K562 (cell line): ENCODE measurements around the gene RNF166. TPM values are rescaled to one million over a fixed set of nuclear protein-coding genes. Genes with fewer than 3 reads are reported as not detected.

Experiments
- CXXC5 ChIP-seq: fragments of 250-450 bp; sonication (Bioruptor Pico); IDR thresholded peaks from 2 replicates; pipeline ENCODE4 v1.8.0; 2022; ENCODE audit warnings: inconsistent platforms, mild to moderate bottlenecking, moderate library complexity
- EGR1 ChIP-seq: fragments of 450-650 bp; conservative IDR thresholded peaks from 2 replicates; pipeline ENCODE4 v1.6.1; 2017; ENCODE audit warnings: mild to moderate bottlenecking
- ESRRA ChIP-seq: fragments of 450-650 bp; IDR thresholded peaks from 2 replicates; pipeline ENCODE4 v1.6.1; 2014; ENCODE audit warnings: low read depth, mild to moderate bottlenecking, moderate library complexity, borderline replicate concordance
- MXD1 ChIP-seq: fragments of 250-450 bp; sonication (Bioruptor Pico); IDR thresholded peaks from 2 replicates; pipeline ENCODE4 v1.8.0; 2021; ENCODE audit warnings: borderline replicate concordance, mild to moderate bottlenecking, moderate library complexity; ENCODE audit not compliant: poor library complexity, severe bottlenecking
- MXI1 ChIP-seq: IDR thresholded peaks from 2 replicates; pipeline ENCODE4 v1.6.1; 2011; ENCODE audit warnings: low read depth, mild to moderate bottlenecking, improper control_type of control experiment, low read length
- NONO ChIP-seq, 2 experiments: fragments of 200-400 bp in 1 of 2; fragments of 450-650 bp in 1 of 2; formaldehyde crosslinking in 1 of 2; IDR thresholded peaks; 2 replicates each; pipeline ENCODE4 v1.6.1; 2017; ENCODE audit warnings: low read depth in 2 of 2, mild to moderate bottlenecking in 2 of 2, moderate library complexity in 2 of 2, low read length in 1 of 2
- SOX6 ChIP-seq: fragments of 450-650 bp; IDR thresholded peaks from 2 replicates; pipeline ENCODE4 v1.6.1; 2014; ENCODE audit warnings: mild to moderate bottlenecking
- TARDBP ChIP-seq: fragments of 450-650 bp; IDR thresholded peaks from 2 replicates; pipeline ENCODE4 v1.6.1; 2016
- TFAP4 ChIP-seq: sonication (generic); formaldehyde crosslinking; IDR thresholded peaks from 2 replicates; pipeline ENCODE4 v1.8.0; 2022; ENCODE audit warnings: missing genetic modification reagents, mild to moderate bottlenecking, moderate library complexity, borderline replicate concordance
- XRCC5 ChIP-seq: fragments of 200-400 bp; formaldehyde crosslinking; IDR thresholded peaks from 2 replicates; pipeline ENCODE4 v1.6.1; 2017; ENCODE audit warnings: low read depth, mild to moderate bottlenecking, low read length
- ZFP36 ChIP-seq: fragments of 150-350 bp; IDR thresholded peaks from 2 replicates; pipeline ENCODE4 v1.6.1; 2018; ENCODE audit warnings: low read length, low read depth; ENCODE audit not compliant: partially characterized antibody
- ZNF121 ChIP-seq: sonication (generic); formaldehyde crosslinking; conservative IDR thresholded peaks from 2 replicates; pipeline ENCODE4 v1.8.0; 2022; ENCODE audit warnings: missing genetic modification reagents
- polyA plus RNA-seq, 8 experiments: library from polyadenylated mRNA; depleted of rRNA in 4 of 8; stranded (reverse) in 5 of 8; unstranded in 3 of 8; fragments of >200 nt; fragmentation: Nextera tagmentation in 2 of 8; fragmentation: Illumina TruSeq in 1 of 8; extraction: Ambion mirVana in 2 of 8; extraction: Trizol in 1 of 8; gene quantifications; 2 replicates each; pipeline versions ENCODE4 v1.2.1 to v1.2.3, GENCODE V29; 2011 to 2014; ENCODE audit warnings: inconsistent platforms in 1 of 8, missing spikeins in 1 of 8
- total RNA-seq, 7 experiments: library from RNA; depleted of rRNA in 6 of 7; stranded (reverse); fragments of >200 nt in 6 of 7; fragmentation: Illumina TruSeq in 2 of 7; extraction: Trizol in 2 of 7; gene quantifications; 2 replicates each; pipeline versions ENCODE4 v1.2.1 to v1.2.3, GENCODE V29; 2011 to 2021; ENCODE audit warnings: low replicate concordance in 1 of 7
- TF ChIP-seq, protein P1 (sequence below): fragments of 450-650 bp; IDR thresholded peaks from 2 replicates; pipeline ENCODE4 v1.6.1; 2016; ENCODE audit warnings: mild to moderate bottlenecking, moderate library complexity

The RNF166 gene
- total and polyA plus RNA-seq, 9 of the 15 experiments (the other 6 are each of a cell fraction or from before 2014, with no cell fraction given) = 0.56 to 60.3 (median 19.5) TPM

- TF ChIP-seq ZFP36 = peak; percentile 33
- peak; percentile 73; the same call in 1 of the 2 replicates for TF ChIP-seq TARDBP
- TF ChIP-seq NONO (IDR thresholded peaks at IDR 0.05; ENCODE audit: low read depth in 2 of 2, low read length in 1 of 2) = peak in 1 of 2 experiments; percentile 82; a peak in 2 of 4 replicates
- TF ChIP-seq SOX6 = peak; percentile 56
- peak; percentile 89 for TF ChIP-seq CXXC5
- TF ChIP-seq XRCC5 = peak; percentile 95; the same call in 1 of the 2 replicates
- no peak for TF ChIP-seq ZNF121
- peak; percentile 74; the same call in 1 of the 2 replicates for TF ChIP-seq ESRRA
- peak; percentile 62 for TF ChIP-seq MXD1
- peak; percentile 91 for TF ChIP-seq TFAP4 (CRISPR knock-in tag)
- TF ChIP-seq, protein P1, sequence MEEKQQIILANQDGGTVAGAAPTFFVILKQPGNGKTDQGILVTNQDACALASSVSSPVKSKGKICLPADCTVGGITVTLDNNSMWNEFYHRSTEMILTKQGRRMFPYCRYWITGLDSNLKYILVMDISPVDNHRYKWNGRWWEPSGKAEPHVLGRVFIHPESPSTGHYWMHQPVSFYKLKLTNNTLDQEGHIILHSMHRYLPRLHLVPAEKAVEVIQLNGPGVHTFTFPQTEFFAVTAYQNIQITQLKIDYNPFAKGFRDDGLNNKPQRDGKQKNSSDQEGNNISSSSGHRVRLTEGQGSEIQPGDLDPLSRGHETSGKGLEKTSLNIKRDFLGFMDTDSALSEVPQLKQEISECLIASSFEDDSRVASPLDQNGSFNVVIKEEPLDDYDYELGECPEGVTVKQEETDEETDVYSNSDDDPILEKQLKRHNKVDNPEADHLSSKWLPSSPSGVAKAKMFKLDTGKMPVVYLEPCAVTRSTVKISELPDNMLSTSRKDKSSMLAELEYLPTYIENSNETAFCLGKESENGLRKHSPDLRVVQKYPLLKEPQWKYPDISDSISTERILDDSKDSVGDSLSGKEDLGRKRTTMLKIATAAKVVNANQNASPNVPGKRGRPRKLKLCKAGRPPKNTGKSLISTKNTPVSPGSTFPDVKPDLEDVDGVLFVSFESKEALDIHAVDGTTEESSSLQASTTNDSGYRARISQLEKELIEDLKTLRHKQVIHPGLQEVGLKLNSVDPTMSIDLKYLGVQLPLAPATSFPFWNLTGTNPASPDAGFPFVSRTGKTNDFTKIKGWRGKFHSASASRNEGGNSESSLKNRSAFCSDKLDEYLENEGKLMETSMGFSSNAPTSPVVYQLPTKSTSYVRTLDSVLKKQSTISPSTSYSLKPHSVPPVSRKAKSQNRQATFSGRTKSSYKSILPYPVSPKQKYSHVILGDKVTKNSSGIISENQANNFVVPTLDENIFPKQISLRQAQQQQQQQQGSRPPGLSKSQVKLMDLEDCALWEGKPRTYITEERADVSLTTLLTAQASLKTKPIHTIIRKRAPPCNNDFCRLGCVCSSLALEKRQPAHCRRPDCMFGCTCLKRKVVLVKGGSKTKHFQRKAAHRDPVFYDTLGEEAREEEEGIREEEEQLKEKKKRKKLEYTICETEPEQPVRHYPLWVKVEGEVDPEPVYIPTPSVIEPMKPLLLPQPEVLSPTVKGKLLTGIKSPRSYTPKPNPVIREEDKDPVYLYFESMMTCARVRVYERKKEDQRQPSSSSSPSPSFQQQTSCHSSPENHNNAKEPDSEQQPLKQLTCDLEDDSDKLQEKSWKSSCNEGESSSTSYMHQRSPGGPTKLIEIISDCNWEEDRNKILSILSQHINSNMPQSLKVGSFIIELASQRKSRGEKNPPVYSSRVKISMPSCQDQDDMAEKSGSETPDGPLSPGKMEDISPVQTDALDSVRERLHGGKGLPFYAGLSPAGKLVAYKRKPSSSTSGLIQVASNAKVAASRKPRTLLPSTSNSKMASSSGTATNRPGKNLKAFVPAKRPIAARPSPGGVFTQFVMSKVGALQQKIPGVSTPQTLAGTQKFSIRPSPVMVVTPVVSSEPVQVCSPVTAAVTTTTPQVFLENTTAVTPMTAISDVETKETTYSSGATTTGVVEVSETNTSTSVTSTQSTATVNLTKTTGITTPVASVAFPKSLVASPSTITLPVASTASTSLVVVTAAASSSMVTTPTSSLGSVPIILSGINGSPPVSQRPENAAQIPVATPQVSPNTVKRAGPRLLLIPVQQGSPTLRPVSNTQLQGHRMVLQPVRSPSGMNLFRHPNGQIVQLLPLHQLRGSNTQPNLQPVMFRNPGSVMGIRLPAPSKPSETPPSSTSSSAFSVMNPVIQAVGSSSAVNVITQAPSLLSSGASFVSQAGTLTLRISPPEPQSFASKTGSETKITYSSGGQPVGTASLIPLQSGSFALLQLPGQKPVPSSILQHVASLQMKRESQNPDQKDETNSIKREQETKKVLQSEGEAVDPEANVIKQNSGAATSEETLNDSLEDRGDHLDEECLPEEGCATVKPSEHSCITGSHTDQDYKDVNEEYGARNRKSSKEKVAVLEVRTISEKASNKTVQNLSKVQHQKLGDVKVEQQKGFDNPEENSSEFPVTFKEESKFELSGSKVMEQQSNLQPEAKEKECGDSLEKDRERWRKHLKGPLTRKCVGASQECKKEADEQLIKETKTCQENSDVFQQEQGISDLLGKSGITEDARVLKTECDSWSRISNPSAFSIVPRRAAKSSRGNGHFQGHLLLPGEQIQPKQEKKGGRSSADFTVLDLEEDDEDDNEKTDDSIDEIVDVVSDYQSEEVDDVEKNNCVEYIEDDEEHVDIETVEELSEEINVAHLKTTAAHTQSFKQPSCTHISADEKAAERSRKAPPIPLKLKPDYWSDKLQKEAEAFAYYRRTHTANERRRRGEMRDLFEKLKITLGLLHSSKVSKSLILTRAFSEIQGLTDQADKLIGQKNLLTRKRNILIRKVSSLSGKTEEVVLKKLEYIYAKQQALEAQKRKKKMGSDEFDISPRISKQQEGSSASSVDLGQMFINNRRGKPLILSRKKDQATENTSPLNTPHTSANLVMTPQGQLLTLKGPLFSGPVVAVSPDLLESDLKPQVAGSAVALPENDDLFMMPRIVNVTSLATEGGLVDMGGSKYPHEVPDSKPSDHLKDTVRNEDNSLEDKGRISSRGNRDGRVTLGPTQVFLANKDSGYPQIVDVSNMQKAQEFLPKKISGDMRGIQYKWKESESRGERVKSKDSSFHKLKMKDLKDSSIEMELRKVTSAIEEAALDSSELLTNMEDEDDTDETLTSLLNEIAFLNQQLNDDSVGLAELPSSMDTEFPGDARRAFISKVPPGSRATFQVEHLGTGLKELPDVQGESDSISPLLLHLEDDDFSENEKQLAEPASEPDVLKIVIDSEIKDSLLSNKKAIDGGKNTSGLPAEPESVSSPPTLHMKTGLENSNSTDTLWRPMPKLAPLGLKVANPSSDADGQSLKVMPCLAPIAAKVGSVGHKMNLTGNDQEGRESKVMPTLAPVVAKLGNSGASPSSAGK = peak; percentile 96
- peak; percentile 62; the same call in 1 of the 2 replicates for TF ChIP-seq MXI1
- TF ChIP-seq EGR1 = peak; percentile 81
Observed at GRCh38 chr16:88737298-88738150, 31.3 kb upstream of the RNF166 start (continued).
